ENCODE data around the gene NEFH. TPM values are rescaled to one million over a fixed set of nuclear protein-coding genes. Genes with fewer than 3 reads are reported as not detected.

NEFH gene
- polyA plus RNA-seq, 3 donors from 2014 or later, result 0.64 TPM; not detected in 2

DNA sequence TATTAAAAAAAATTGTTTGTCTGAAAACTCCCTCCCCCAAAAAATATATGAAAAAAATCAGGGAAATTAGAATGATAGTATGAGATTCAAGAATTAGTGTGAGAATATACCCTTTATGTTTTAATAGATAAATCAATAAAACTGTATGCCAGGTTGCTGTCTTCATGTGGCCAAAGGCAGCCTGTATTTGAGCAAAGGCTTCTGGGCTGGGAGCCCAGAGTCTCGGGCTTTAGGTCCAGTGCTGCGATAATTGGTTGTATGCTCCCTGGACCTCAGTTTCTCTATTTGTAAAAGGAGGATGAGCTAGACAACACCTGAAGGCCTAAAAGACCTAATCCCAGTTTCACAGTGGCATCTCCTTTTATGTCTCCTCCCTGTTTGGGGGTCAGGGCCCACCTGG is 43.7 kb downstream of the NEFH start:
- no peaks in the 10 kb centered on the region for H3K9me3 Mint-ChIP-seq
- peaks cover 29 to 58% (median 33%) of the 10 kb centered on the region in 3 donors for H3K36me3 Mint-ChIP-seq
- H3K27me3 Mint-ChIP-seq (ENCODE audit: low read depth in 3 of 3), result peaks cover 0 to 3% (median 0%) of the 10 kb centered on the region in 3 donors
- no peak for DNase-seq
- no peak overlapping the region for H3K27ac Mint-ChIP-seq
- H3K4me1 Mint-ChIP-seq, result no peaks in the 10 kb centered on the region
- H3K4me3 Mint-ChIP-seq, result no peak overlapping the region

DNA sequence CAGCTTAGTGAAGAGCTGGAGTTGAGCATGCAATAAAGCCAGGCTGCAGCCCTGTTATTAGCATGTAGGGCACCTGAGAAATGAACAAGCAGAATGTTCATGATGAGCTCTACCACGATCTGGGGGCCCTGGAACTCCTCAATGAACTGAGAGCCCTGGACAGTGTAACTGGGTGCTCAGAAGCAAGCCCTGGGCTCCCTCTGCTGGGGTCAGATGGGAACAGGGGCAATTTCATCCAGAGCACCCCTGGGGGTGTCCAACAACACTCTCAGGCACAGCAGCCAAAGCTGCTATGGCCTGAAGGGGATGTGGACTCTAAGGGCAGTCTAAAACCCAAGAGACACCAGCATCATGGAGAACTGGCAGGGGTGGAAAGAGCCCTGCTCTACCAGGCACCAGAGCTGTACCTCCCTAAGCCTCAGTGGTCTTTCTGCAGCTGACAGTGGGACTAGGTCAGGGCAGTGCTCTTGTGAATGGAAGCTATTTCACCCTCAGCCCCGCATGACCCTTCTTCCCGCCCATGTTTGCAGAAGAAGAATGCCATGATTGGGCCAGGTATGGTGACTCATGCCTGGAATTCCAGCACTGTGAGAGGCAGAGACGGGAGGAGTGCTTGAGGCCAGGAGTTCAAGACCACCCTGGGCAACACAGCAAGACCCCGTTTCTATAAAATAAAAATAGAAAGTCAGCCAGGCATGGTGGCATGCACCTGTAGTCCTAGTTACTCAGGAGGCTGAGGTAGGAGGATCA is 44.6 kb downstream of the NEFH start:
- peak overlapping the region in 2 of 6 donors; percentile 49 to 53 for H3K27ac Mint-ChIP-seq
- no peak overlapping the region for H3K4me3 Mint-ChIP-seq
- H3K4me1 Mint-ChIP-seq, result no peaks in the 10 kb centered on the region
- H3K27me3 Mint-ChIP-seq (ENCODE audit: low read depth in 3 of 3), result peaks cover 0 to 3% (median 0%) of the 10 kb centered on the region in 3 donors
- H3K9me3 Mint-ChIP-seq, result no peaks in the 10 kb centered on the region
- H3K36me3 Mint-ChIP-seq, result peaks cover 29 to 60% (median 33%) of the 10 kb centered on the region in 3 donors
- DNase-seq, result peak in 1 of 3 donors; percentile 9

DNA sequence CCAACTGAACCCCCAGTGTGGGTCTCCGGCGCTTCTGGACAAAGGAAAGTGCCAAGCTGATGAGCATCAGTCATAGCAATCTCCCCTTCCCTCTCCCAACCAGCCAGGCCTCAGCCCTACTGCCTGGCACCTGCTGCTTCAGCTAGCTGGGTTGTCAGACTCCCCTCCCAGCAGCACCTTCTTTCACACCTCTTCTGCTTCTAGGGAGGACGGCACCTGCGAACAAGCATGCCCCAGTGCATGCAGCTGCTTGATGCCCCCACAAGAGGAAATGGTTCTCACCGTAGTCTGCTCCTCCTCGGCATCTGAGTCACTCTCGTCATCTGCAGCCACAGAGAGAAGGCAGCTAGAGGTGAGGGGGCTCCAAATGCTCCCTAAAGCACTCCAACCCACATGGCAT is 48.1 kb downstream of the NEFH start:
- no peak overlapping the region for H3K4me3 Mint-ChIP-seq
- H3K27ac Mint-ChIP-seq, result no peak overlapping the region
- no peak for DNase-seq
- peaks cover 0 to 3% (median 0%) of the 10 kb centered on the region in 3 donors for H3K27me3 Mint-ChIP-seq (ENCODE audit: low read depth in 3 of 3)
- peaks cover 26 to 55% (median 26%) of the 10 kb centered on the region in 3 donors for H3K36me3 Mint-ChIP-seq
- H3K4me1 Mint-ChIP-seq, result no peaks in the 10 kb centered on the region
- no peaks in the 10 kb centered on the region for H3K9me3 Mint-ChIP-seq

DNA sequence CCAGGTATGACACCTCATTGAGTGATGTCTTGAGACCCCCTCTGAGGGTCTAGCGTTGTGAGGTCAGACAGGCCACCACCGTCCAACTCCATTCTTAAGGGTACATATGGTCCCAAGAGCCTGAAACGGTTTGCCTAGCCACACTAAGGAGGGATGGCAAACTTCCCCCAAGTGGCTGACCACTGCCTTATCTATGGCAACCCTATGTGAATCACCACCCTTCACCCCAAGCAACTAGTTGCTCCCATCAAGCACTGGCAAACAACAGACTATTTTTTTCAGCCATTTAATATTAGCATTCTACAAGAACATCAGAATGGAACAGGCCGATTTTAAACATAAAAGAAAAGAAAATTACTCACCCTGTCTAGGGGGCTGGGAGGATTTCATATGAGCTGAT is 50.7 kb downstream of the NEFH start:
- DNase-seq, result no peak
- Mint-ChIP-seq H3K9me3 (no peaks in the 10 kb centered on the region), H3K27ac (peak overlapping the region in 1 of 6 donors; percentile 8), H3K4me1 (no peaks in the 10 kb centered on the region), H3K27me3 (ENCODE audit: low read depth in 3 of 3) (peaks cover 0 to 3% (median 0%) of the 10 kb centered on the region in 3 donors), H3K4me3 (no peak overlapping the region), H3K36me3 (peaks cover 34 to 53% (median 36%) of the 10 kb centered on the region in 3 donors)

DNA sequence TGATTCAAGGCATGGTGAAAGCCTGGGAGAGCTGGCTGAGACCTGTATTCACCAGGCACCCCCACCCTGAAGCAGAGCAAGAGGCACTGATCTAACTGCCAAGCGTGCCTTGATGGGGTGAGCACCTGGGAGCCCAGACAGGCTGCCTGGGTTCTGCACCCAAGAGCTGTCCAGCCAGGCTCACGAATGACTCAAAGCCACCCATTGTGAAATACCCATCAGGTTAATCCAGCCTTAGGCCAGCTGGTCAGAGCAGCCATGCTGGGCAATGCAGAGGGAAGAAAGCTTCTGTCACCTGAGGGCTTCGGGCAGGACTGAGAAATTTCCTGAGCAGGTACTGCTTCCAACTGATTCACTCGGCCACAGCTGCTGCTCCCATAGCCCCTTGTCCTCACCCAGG is 51.4 kb downstream of the NEFH start:
- peaks cover 0 to 3% (median 0%) of the 10 kb centered on the region in 3 donors for H3K27me3 Mint-ChIP-seq (ENCODE audit: low read depth in 3 of 3)
- H3K36me3 Mint-ChIP-seq, result peaks cover 36 to 55% (median 39%) of the 10 kb centered on the region in 3 donors
- peak overlapping the region in 1 of 6 donors; percentile 9 for H3K27ac Mint-ChIP-seq
- DNase-seq, result no peak
- no peak overlapping the region for H3K4me3 Mint-ChIP-seq
- no peaks in the 10 kb centered on the region for H3K9me3 Mint-ChIP-seq
- no peaks in the 10 kb centered on the region for H3K4me1 Mint-ChIP-seq

DNA sequence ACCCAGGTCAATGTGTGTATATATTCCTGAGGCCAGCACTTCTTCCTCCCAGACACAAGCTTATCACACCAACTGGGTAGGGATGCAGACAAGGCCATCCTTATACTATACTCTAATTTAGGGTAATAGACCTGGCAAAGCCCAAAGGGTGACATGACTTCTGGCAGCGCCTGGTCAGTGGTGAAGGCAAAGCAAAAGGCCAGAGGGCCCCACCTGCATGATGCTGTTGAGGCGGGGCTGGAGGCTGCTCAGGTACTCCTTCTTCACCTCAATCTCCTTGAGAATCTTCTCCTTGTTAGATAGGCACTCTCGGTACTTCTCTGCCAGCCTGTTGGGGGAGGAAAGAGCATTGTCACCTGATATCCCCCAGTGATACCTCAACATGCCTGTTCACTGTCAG is 56.4 kb downstream of the NEFH start:
- no peak for DNase-seq
- H3K27me3 Mint-ChIP-seq (ENCODE audit: low read depth in 3 of 3), result no peaks in the 10 kb centered on the region
- H3K9me3 Mint-ChIP-seq, result no peaks in the 10 kb centered on the region
- no peak overlapping the region for H3K27ac Mint-ChIP-seq
- H3K4me3 Mint-ChIP-seq, result no peak overlapping the region
- H3K36me3 Mint-ChIP-seq, result peaks cover 33 to 56% (median 42%) of the 10 kb centered on the region in 3 donors
- H3K4me1 Mint-ChIP-seq, result no peaks in the 10 kb centered on the region

DNA sequence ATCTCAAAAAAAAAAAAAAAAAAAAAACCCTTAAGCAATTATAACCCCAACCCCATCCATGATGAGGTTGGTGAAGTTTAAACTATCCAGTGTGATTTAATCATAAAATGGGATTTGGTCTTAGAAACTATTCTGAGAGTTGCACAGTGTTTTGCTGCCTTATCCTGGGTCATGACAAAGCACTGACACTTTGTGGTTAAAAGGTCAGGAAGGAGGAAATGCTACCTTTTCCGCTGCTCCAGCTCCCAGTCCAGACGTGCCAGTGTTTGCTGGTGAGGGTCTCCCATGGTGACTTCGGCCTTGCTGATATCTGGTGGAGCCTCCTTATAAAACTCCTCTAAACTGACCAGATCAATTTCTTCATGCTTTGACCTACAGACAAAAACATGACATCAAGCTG is 59.1 kb downstream of the NEFH start:
- Mint-ChIP-seq H3K4me1 (no peaks in the 10 kb centered on the region), H3K27ac (no peak overlapping the region), H3K27me3 (ENCODE audit: low read depth in 3 of 3) (peaks cover 0 to under 1% (median 0%) of the 10 kb centered on the region in 3 donors), H3K9me3 (no peaks in the 10 kb centered on the region), H3K36me3 (peaks cover 30 to 57% (median 33%) of the 10 kb centered on the region in 3 donors), H3K4me3 (no peak overlapping the region)
- no peak for DNase-seq

Other genes with a start within 250 kb of the NEFH start
- gene RHBDD3, start 212.2 kb upstream of the NEFH start, polyA plus RNA-seq, result 10 to 100 TPM in 1 of 3 donors, 1 to 10 TPM in 2; 4.5 to 11.7 (median 5.4) TPM
- gene EWSR1, start 211.9 kb upstream of the NEFH start, polyA plus RNA-seq, result 100 to 1,000 TPM; 135 to 218 (median 214) TPM
- gene GAS2L1, start 173.6 kb upstream of the NEFH start, polyA plus RNA-seq, result 1 to 10 TPM in 1 of 3 donors, under 1 TPM in 1, not detected in 1; 0.26 to 1.2 TPM
- gene RASL10A, start 164.5 kb upstream of the NEFH start, polyA plus RNA-seq, result not detected
- gene AP1B1, start 91.6 kb upstream of the NEFH start, polyA plus RNA-seq, result 10 to 100 TPM; 11.8 to 32.4 (median 12.1) TPM
- gene RFPL1, start 41.6 kb upstream of the NEFH start, polyA plus RNA-seq, result not detected
- 10 to 100 TPM; 22.6 to 28.7 (median 25.7) TPM for gene THOC5, start 73.5 kb downstream of the NEFH start, polyA plus RNA-seq
- gene NIPSNAP1, start 100.9 kb downstream of the NEFH start, polyA plus RNA-seq, result 10 to 100 TPM; 44.5 to 60.5 (median 47.6) TPM
- gene NF2, start 123.4 kb downstream of the NEFH start, polyA plus RNA-seq, result 10 to 100 TPM; 12.9 to 34.1 (median 15.6) TPM
- gene CABP7, start 239.8 kb downstream of the NEFH start, polyA plus RNA-seq, result under 1 TPM in 2 of 3 donors, not detected in 1; 0.14 TPM